SK-N-SH treated with all-trans-retinoic acid at 6 μM for 48 hours (cell line): ENCODE measurements around the gene ATP5PF.
"Not testable (repeated sequence)": the region's sequence is repeated elsewhere in the genome, so short reads cannot be mapped to it uniquely, and the experiment has no call there.

Source experiments
- ARNTL ChIP-seq: fragments of 450-650 bp; formaldehyde crosslinking; IDR thresholded peaks from 2 replicates; pipeline ENCODE4 v1.5.0; 2020; ENCODE audit warnings: low read depth, mild to moderate bottlenecking, moderate library complexity, borderline replicate concordance
- RARB ChIP-seq: fragments of 250-450 bp; sonication (Bioruptor Pico); IDR thresholded peaks from 2 replicates; pipeline ENCODE4 v1.8.0; 2021; ENCODE audit warnings: mild to moderate bottlenecking, moderate library complexity
- TCF4 ChIP-seq: fragments of 250-450 bp; sonication (Bioruptor Pico); IDR thresholded peaks from 2 replicates; pipeline ENCODE4 v1.8.0; 2021; ENCODE audit warnings: mild to moderate bottlenecking, moderate library complexity, borderline replicate concordance
- ZNF565 ChIP-seq: fragments of 450-650 bp; formaldehyde crosslinking; conservative IDR thresholded peaks from 2 replicates; pipeline ENCODE4 v1.5.0; 2020; ENCODE audit warnings: low read depth, mild to moderate bottlenecking, moderate library complexity
- TF ChIP-seq, protein P1 (sequence below): fragments of 250-450 bp; sonication (Bioruptor Pico); IDR thresholded peaks from 2 replicates; pipeline ENCODE4 v1.8.0; 2021; ENCODE audit warnings: low read depth, mild to moderate bottlenecking, moderate library complexity, borderline replicate concordance
- TF ChIP-seq, protein P2 (sequence below): fragments of 250-450 bp; sonication (Bioruptor Pico); IDR thresholded peaks from 2 replicates; pipeline ENCODE4 v1.5.1; 2020; ENCODE audit warnings: low read depth, mild to moderate bottlenecking, moderate library complexity

DNA sequence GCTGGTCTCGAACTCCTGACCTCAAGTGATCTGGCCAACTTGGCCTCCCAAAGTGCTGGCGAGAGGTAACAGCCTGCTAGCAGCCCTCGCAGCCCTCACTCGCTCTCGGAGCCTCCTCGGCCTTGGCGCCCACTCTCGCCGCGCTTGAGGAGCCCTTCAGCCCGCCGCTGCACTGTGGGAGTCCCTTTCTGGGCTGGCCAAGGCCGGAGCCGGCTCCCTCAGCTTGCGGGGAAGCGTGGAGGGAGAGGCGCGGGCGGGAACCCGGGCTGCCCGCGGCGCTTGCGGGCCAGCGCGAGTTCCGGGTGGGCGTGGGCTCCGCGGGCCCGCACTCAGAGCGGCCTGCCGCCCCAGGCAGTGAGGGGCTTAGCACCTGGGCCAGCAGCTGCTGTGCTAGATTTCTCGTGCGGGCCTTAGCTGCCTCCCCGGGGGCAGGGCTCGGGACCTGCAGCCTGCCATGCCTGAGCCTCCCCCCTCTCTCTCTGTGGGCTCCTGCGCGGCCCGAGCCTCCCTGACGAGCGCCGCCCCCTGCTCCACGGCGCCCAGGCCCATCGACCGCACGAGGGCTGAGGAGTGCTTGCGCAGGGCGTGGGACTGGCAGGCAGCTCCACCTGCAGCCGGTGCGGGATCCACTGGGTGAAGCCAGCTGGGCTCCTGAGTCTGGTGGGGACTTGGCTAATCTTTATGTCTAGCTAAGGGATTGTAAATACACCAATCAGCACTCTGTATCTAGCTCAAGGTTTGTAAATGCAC, 43.6 kb upstream of the ATP5PF start:
- TF ChIP-seq, protein P1, sequence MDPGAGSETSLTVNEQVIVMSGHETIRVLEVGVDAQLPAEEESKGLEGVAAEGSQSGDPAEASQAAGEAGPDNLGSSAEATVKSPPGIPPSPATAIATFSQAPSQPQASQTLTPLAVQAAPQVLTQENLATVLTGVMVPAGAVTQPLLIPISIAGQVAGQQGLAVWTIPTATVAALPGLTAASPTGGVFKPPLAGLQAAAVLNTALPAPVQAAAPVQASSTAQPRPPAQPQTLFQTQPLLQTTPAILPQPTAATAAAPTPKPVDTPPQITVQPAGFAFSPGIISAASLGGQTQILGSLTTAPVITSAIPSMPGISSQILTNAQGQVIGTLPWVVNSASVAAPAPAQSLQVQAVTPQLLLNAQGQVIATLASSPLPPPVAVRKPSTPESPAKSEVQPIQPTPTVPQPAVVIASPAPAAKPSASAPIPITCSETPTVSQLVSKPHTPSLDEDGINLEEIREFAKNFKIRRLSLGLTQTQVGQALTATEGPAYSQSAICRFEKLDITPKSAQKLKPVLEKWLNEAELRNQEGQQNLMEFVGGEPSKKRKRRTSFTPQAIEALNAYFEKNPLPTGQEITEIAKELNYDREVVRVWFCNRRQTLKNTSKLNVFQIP: not testable (repeated sequence)
- not testable (repeated sequence) for TF ChIP-seq RARB; ARNTL (CRISPR knock-in tag); ZNF565; TCF4
- TF ChIP-seq, protein P2, sequence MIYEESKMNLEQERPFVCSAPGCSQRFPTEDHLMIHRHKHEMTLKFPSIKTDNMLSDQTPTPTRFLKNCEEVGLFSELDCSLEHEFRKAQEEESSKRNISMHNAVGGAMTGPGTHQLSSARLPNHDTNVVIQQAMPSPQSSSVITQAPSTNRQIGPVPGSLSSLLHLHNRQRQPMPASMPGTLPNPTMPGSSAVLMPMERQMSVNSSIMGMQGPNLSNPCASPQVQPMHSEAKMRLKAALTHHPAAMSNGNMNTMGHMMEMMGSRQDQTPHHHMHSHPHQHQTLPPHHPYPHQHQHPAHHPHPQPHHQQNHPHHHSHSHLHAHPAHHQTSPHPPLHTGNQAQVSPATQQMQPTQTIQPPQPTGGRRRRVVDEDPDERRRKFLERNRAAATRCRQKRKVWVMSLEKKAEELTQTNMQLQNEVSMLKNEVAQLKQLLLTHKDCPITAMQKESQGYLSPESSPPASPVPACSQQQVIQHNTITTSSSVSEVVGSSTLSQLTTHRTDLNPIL (CRISPR knock-in tag): not testable (repeated sequence)
